OCI-LY7 (cell line): ENCODE data around the gene MAS1.

Experiments used
- CTCF ChIP-seq: fragments of 200-600 bp; sonication (generic); conservative IDR thresholded peaks from 2 replicates; pipeline ENCODE4 v1.5.1; 2014; ENCODE audit warnings: mild to moderate bottlenecking, antibody characterized with exemption, low read length, moderate library complexity, mixed read lengths
- EZH2phosphoT487 ChIP-seq: fragments of 200-600 bp; sonication (generic); IDR thresholded peaks from 2 replicates; pipeline ENCODE4 v1.6.1; 2018; ENCODE audit warnings: low read depth, borderline replicate concordance, mild to moderate bottlenecking, mixed run types, antibody characterized with exemption, low read length, moderate library complexity, mixed read lengths

- TF ChIP-seq EZH2phosphoT487: no peak
- no peak for TF ChIP-seq CTCF
Observed at GRCh38 chr6:159914565-159914923, 23.8 kb downstream of the MAS1 start.
